Measurements from ENCODE around the gene COPE.
"Not testable (repeated sequence)": the region's sequence is repeated elsewhere in the genome, so short reads cannot be mapped to it uniquely, and the experiment has no call there.

COPE gene

GRCh38 chr19:18908917-18909619 is 10.1 kb downstream of the COPE start:
- DNase-seq (ENCODE audit: low read depth), result no peak

GRCh38 chr19:18906605-18907519 is 12.3 kb downstream of the COPE start:
- DNase-seq (ENCODE audit: low read depth), result no peak

DNA sequence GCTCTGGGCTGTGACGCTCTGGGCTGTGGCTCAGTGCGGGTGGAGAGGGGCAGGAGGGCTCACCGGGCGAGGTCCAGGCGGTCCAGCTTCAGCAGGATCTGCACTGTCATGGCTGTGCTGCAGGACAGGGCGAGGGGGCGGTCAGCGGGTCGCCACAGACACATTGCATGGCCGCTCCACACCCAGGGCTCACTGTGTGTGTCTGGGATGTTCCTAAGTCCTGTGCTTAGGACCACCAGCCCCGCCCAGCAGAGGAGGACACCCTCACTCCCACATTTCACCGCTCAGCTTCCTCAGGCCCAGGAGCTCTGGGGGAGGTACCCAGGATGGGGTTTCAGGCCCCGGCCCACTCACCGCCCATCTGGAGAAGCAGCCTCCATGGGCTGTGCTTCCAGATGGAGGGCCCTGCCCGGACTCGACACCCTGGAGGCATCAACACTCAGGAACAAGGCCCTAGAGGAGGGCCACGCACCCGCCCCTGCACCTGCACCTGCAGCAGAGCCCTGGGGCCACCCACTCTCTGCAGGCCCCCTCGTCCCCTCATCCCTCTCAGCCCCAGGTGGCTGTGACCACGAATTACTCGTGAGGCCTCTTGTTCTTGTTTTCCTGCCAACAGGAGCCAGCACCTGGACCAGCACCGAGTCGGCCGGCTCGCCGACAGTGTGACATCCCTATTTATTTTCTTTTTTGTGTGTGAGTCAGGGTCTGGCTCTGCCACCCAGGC is 13.5 kb downstream of the COPE start:
- DNase-seq (ENCODE audit: low read depth), result no peak

DNA sequence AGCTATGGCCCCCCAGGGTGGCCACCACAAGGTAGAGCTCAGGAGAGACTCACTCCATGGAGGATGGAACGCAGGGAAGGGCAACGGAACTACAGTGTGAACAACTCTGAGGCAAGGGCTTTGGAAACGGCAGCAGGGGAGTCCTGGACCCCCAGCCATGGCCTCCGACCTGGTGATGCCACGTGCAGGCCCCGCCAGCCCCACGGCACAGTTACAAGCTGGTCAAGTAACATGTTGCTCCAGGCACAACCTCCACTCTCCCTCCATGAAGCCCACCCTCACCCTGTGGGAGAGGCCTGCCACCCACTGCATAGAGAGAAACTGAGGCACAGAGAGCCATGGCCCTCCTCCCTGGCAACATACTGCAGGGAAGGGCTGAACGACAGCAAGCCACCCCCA is 14.1 kb downstream of the COPE start:
- no peak for DNase-seq (ENCODE audit: low read depth)

DNA sequence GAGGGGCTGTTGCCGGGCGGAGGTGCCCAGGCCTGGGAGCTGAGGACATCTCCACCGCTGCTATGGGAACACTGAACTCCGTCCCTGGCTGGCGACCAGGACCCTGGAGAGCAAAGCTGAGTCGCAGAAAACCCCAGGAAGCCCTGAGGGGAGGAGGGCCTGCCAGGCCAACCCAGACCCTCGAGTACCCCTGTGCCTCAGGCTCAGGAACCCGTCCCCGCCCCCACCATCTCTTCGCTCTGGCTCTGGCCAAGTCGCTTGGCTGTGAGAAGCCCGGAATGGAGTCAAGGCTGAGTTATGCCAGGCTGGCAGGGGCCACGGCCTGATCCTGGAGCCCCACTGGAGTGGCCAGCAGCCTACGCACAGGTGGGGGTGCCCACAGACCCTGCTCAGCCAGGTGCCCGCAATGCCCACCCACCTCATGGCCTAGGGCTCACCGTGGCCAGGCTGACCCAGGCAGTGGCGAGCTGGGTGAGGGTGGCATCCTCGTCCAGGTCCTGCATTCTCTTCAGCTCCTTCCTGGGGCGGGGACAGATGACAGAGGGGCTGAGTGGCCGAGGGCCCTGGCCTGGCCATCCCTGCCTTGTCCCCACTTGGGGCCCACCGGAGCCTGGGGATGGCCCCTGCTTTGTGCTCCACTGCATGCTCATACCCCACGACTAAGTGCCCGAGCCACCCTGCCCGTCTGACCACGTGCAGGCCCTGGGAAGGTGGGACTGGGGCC is 14.7 kb downstream of the COPE start:
- DNase-seq (ENCODE audit: low read depth), result no peak

GRCh38 chr19:18903156-18904037 is 15.8 kb downstream of the COPE start:
- DNase-seq (ENCODE audit: low read depth), result no peak

DNA sequence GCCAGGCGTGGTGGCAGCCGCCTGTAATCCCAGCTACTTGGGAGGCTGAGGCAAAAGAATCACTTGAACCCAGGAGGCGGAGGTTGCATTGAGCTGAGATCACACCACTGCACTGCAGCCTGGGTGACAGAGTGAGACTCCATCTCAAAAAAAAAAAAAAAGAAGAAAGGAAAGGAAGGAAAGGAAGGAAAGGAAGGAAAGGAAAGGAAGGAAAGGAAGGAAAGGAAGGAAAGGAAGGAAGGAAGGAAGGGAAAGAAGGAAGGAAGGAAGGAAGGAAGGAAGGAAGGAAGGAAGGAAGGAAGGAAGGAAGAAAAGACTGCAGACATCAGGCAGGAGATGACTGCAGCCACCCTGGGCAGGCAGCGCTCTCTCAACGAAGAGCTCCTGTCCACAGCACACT is 16.7 kb downstream of the COPE start:
- not testable (repeated sequence) for DNase-seq (ENCODE audit: low read depth)

DNA sequence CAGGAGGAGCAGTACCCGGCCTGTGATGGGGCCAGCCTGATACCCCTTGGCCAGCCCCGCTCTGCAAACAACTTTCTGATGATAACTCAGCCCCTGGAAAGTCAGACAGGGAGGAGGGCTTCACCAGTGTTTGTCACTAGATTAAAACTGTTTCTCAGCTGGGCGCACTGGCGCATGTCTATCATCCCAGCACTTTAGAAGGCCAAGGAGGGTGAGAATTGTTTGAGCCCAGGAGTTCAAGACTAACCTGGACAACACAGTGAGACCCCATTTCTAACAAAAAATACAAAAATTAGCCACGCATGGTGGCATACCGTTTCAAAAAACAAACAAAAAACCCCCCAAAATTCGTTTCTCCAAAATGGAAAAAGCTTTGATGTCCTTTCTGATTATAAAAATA is 17.7 kb downstream of the COPE start:
- no peak for DNase-seq (ENCODE audit: low read depth)

DNA sequence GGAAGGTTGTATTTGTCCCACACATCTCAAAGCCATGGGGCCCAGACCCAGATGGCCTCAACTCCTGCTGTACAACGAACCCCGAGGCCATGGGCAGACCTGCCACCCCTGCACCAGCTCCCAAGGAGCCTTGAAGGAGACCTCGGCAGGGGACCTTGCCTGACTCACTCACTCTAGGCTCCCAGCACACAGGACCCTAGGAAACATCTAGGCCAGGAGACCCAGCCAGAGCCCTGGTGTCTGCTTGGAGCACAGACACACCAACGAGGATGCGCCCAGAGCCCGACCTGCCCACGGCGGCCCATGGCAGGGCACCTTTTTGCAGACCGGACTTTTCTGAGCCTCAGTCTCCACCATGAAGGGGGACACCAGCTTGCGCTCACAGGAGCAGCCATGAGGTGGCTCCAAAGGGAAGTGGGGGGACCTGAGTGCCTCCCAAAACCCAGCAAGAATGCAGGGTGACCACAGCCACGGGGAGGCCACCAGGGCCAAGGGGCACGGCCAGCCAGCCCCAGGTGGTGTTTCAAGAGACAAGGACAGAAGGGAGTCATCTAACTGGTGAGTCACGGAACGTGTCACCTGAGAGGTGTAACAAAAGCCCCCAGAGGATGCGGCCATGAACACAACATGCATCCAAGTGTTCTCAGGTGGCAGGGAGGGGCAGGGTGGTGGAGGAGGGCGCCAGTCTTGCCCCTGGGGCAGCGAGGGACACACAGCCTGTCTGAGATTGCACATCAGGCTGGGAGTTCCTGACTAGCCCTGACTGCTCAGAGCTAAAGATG is 18.3 kb downstream of the COPE start:
- no peak for DNase-seq (ENCODE audit: low read depth)

DNA sequence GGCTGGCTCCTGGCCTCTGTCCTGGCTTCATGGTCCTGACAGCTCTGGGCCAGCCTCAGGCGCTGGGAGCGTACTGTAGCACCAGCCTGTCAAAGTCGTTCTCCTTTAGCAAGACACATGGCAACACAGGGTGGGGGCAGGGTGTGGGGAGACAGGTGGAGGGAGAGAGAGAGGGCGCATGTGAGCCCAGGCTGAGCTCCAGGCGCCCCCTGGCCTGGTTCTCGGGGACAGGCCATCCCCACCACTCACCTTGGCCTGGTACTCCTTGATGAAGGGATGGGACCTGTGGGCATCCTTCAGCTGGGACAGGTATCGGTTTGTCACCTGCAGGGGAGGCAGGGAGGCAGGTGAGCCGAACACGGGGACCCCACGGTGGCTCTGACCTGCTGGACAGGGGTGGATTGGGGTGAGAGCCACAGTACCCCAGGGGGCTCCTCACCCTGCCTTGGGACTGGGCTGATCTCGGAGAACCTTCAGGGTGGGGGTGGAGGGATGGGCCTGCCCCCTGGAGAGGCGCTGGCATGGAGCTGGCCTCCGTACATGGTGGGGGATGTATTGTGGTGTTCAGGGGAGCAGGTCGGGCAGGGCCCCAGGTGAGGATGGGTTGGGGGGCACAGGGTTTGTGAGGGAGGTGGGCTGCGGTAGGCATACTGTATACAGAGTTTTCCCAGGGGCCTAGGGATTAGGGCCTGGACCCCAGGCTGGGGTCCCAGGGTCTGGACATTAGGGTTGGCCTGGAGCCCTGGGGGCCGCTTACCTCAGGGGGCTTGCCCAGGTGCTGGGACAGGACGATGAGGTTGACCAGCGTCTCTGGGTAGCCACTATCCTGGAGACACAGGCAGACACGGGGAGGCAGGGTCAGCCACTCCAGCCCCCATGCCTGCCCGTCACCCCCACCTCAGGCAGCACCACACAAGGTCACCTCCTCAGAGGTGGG is 19.3 kb downstream of the COPE start:
- no peak for DNase-seq (ENCODE audit: low read depth)

- DNase-seq (ENCODE audit: low read depth), result no peak
These were observed 20.4 kb downstream of the COPE start for GRCh38 chr19:18898607-18899408.

- DNase-seq (ENCODE audit: low read depth), result no peak
These were observed 21.0 kb downstream of the COPE start for GRCh38 chr19:18898081-18898606.

GRCh38 chr19:18897094-18898029 is 21.8 kb downstream of the COPE start:
- no peak for DNase-seq (ENCODE audit: low read depth)

- no peak for DNase-seq (ENCODE audit: low read depth)
These were observed 22.8 kb downstream of the COPE start for GRCh38 chr19:18896421-18896841.

GRCh38 chr19:18895824-18896341 is 23.3 kb downstream of the COPE start, which contains the start of gene CERS1:
Gene CERS1, minus strand, starts transcription at chr19:18896158. Its CDS starts 86 bp downstream, at chr19:18896072.
- no peak for DNase-seq (ENCODE audit: low read depth)

All from GM04503 (cell line).